NCI-H2081 (cell line): ENCODE data around the gene SETD4.
"Not testable (repeated sequence)": the region's sequence is repeated elsewhere in the genome, so short reads cannot be mapped to it uniquely, and the experiment has no call there.

Source experiments
- DNase-seq, 2 experiments: peaks; one replicate each; lab custom pipeline; 2025; lab: John Stamatoyannopoulos, UW

The SETD4 gene

GRCh38 chr21:36079010-36079649 lies 18.8 kb upstream of the SETD4 start:
- no peak for DNase-seq

GRCh38 chr21:36077758-36078157 lies 17.4 kb upstream of the SETD4 start:
- no peak for DNase-seq

- DNase-seq: no peak
These were observed 16.7 kb upstream of the SETD4 start for GRCh38 chr21:36076878-36077655.

GRCh38 chr21:36075953-36076352 lies 15.6 kb upstream of the SETD4 start:
- DNase-seq: no peak

GRCh38 chr21:36075171-36075570 lies 14.8 kb upstream of the SETD4 start:
- DNase-seq: no peak

- not testable (repeated sequence) for DNase-seq
These were observed 13.6 kb upstream of the SETD4 start for GRCh38 chr21:36073911-36074310.

- DNase-seq: no peak
These were observed 12.9 kb upstream of the SETD4 start for GRCh38 chr21:36073181-36073580.

- no peak for DNase-seq
These were observed 12.3 kb upstream of the SETD4 start for GRCh38 chr21:36072453-36073162.

- no peak for DNase-seq
These were observed 10.7 kb upstream of the SETD4 start for GRCh38 chr21:36070999-36071398.

- DNase-seq: peak; percentile 81 to 90
These were observed 9.6 kb upstream of the SETD4 start, which contains the start of gene CBR1 for GRCh38 chr21:36069713-36070583. Gene CBR1 (plus strand): TSS chr21:36070024. CDS start chr21:36070116, 92 bp downstream.

GRCh38 chr21:36068748-36069398 lies 8.5 kb upstream of the SETD4 start:
- no peak for DNase-seq

- DNase-seq: peak in 1 of 2 experiments; percentile 8
These were observed 5.2 kb upstream of the SETD4 start for GRCh38 chr21:36065497-36066036.

- no peak for DNase-seq
These were observed 3.7 kb upstream of the SETD4 start for GRCh38 chr21:36064085-36064460.

GRCh38 chr21:36063375-36064084 lies 3.2 kb upstream of the SETD4 start:
- DNase-seq: no peak

- DNase-seq: no peak
These were observed 1.1 kb upstream of the SETD4 start for GRCh38 chr21:36061445-36061844.

GRCh38 chr21:36059823-36060158 lies 535 bp downstream of the SETD4 start:
- DNase-seq: peak in 1 of 2 experiments; percentile 41

GRCh38 chr21:36055551-36055950 lies 4.8 kb downstream of the SETD4 start:
- no peak for DNase-seq

GRCh38 chr21:36053715-36054062 lies 6.6 kb downstream of the SETD4 start:
- DNase-seq: no peak

- no peak for DNase-seq
These were observed 7.2 kb downstream of the SETD4 start for GRCh38 chr21:36052860-36053714.

- DNase-seq: no peak
These were observed 12.0 kb downstream of the SETD4 start for GRCh38 chr21:36048357-36048756.
